GM12875 (cell line): Measurements from ENCODE around the gene FAM149A.

Experiments used
- H3K4me3 ChIP-seq: one replicate; pipeline ENCODE4 v1.5.1; 2011; ENCODE audit warnings: low read depth, low read length, control low read depth
- TF ChIP-seq, protein P1 (sequence below): IDR thresholded peaks from 2 replicates; pipeline ENCODE4 v1.5.1; 2011; ENCODE audit warnings: low read depth, mild to moderate bottlenecking, control low read depth, inconsistent platforms, low read length, moderate library complexity, borderline replicate concordance; ENCODE audit not compliant: insufficient read depth

FAM149A gene

DNA sequence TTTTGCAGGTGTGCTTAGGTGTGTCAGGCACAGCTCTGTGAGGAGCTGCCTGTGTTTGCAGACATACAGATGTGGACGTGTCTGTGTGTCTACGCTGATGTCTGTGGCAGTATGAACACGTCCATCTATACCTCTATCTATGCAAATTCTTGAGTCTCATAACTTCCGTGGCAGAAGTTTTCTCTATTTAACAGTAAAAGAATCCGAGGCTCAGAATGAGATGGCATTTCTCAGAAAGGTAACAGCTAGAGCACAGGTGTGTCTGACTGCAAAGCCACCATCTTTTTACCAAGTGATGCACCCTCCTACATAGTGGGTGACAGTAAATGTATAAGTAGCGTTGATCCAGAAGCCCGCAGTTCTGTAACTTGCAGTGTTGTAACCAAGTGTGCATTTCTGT is 47.0 kb downstream of the FAM149A start:
- no peak overlapping the region for H3K4me3 ChIP-seq
- TF ChIP-seq, protein P1, sequence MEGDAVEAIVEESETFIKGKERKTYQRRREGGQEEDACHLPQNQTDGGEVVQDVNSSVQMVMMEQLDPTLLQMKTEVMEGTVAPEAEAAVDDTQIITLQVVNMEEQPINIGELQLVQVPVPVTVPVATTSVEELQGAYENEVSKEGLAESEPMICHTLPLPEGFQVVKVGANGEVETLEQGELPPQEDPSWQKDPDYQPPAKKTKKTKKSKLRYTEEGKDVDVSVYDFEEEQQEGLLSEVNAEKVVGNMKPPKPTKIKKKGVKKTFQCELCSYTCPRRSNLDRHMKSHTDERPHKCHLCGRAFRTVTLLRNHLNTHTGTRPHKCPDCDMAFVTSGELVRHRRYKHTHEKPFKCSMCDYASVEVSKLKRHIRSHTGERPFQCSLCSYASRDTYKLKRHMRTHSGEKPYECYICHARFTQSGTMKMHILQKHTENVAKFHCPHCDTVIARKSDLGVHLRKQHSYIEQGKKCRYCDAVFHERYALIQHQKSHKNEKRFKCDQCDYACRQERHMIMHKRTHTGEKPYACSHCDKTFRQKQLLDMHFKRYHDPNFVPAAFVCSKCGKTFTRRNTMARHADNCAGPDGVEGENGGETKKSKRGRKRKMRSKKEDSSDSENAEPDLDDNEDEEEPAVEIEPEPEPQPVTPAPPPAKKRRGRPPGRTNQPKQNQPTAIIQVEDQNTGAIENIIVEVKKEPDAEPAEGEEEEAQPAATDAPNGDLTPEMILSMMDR: no peak

DNA sequence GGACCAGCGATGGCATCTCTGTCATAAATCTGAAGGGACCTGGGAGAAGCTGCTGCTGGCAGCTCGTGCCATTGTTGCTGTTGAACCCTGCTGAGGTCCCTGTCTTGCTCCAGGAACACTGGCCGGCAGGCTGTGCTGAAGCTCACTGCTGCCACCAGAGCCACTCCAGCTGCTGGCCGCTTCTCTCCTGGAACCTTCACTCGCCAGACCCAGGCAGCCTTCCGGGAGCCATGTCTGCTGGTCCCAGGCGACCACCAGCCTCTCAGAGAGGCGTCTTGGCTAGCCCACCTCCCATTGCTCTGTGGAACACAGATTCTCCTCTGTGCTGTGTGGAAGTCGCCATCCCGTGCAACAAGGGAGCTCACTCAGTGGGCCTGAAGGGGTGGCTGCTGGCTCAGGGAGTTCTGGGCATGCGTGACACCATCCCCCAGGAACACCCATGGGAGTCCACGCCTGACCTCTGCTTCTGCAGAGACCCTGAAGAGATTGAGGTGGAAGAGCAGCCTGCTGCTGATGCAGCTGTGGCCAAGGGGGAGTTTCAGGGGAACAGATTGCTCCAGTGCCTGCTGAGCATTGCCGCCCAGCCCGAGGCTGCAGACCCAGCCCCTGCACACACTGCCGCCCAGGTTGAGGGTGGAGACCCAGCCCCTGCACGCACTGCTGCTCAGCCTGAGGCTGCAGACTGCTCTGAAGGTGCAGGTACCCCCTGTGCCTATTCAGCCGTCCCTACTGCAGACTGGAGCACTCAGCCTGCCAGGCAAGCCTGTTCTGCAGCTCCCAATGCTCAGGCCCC is 53.7 kb downstream of the FAM149A start:
- no peak overlapping the region for H3K4me3 ChIP-seq
- TF ChIP-seq, protein P1: no peak

DNA sequence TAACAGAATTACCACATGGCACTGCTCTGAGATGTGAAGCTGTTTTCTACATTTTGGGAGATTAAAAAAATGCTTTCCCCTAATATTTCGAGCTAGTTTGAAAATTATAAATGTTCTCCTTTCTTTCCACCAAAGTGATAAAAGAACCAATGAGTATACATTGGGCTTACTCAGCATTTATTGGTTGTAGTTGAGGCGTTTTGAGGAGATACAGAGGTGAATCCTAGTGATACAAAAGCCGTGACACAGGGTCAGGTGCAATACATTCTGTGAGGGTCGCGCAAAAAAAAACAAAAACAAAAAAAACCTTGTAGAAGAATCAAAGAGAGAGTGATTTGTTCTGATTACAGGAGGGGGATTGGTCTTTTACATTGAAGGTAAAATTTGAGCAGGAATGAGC is 54.5 kb downstream of the FAM149A start:
- no peak overlapping the region for H3K4me3 ChIP-seq
- TF ChIP-seq, protein P1: no peak

DNA sequence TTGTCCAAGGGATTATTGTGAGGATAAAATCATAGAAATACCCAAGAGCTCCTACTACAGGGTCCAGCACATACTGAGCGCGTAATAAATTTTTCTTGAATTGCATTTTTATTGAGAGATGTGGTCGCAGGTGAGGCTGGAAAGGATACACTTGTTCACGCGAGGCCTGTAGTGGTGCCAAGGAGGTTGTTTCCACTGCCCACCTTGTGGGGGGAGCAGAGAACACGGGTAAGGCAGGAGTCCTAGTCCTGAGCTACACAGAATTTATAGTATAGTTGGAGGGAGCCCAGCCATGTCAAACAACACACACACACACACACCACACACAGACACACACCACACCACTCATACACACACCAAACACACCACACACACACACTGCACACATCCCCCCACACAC is 55.1 kb downstream of the FAM149A start:
- no peak overlapping the region for H3K4me3 ChIP-seq
- TF ChIP-seq, protein P1: no peak

DNA sequence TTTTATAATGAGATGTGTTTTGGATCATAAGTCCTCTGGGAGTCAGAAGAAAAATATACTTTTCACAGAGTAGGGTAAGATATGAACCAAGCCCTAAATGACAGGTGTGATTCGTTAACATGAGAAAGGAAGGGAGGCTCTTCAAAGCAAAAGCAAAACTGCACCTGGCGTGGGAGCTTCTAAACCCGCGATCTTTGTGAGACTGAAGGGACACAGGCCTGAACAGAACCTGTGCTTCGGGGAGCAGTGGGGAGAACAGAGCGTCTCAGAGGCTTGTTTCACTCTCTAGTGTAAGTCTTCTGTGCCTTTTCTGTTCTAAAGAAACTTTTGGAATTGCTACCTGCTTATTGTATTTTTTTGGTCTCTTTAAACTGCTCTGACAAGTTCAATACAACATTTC is 56.6 kb downstream of the FAM149A start:
- TF ChIP-seq, protein P1: no peak
- H3K4me3 ChIP-seq: no peak overlapping the region

DNA sequence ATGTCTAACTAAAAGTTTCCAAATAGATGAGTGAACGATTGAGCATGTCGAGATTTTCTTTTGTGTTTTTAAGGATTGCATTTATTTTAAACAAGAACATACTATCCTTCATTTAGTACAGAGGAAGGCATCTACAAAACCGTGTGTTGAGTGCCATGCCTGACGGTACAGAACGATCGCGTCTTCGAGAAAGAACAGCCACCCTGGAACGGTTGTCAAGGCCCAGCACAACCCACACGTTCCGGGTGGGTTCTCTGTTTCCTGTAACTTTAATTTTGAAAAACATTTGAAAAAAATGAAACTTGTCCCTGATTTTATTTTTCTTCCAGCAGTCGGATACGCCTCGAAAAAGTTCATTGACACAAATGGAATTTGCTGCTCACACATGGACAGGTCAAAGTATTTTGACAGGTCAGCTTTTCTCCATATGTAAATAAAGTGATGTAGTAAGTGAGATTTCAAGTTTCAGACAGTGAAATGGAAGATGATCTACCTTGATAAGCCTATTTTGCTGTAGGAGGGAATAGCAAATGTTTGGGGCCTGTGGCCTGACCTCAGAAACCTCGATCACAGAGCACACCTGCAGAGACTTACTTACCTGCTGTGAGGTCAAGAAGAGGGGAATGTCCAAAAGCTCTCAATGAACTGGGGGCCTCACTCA is 62.5 kb downstream of the FAM149A start:
- TF ChIP-seq, protein P1: no peak
- H3K4me3 ChIP-seq: no peak overlapping the region

DNA sequence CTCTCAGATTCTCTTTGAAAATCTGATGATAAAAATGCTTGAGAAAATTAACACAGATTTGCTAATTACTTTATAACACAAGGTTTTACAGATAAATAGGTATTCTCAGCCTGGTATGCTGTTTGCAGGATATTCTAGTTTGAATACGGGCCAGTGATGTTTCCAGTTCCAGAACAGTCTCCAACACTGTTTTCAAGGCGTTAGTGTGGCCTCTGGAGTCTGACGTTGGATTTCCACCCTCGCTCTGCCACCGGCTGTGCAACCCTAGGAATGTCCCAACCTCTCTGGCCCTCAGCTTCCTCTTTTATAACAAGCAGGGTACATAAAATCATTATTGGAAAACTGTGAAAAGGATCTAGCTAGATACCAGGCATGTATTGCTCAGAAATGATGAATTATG is 63.1 kb downstream of the FAM149A start:
- TF ChIP-seq, protein P1: no peak
- H3K4me3 ChIP-seq: no peak overlapping the region
